Sciatic nerve (tissue), 2 donors: ENCODE measurements around the gene BBS7. TPM values are rescaled to one million over a fixed set of nuclear protein-coding genes. Genes with fewer than 3 reads are reported as not detected.
A peak's percentile ranks its signal among the peaks of the same experiment; 100 is the strongest.

ENCODE experiments used
- ATAC-seq: fragments of 200-7000 bp; cut with Tn5 transposase; one replicate; pipeline ENCODE4 v1.9.1; 2020; ENCODE audit warnings: mild to moderate bottlenecking, moderate library complexity
- DNase-seq: peaks from one replicate; pipeline ENCODE4 v3.0.0-alpha.2; 2020; ENCODE audit warnings: low spot score
- intact Hi-C: fragments of 100-400 bp; cut with DNase I; formaldehyde crosslinking; loops from one replicate; pipeline ENCODE4 v1.14.2; 2022
- total RNA-seq: library from RNA; stranded (reverse); fragmentation: NEBNext Ultra II Directional; extraction: Animal tissue kit (Norgen Biotek cat#: 25700); gene quantifications from one replicate; pipeline ENCODE4 v1.2.1, GENCODE V29; 2021
- donor health status: DM: no; HTN: no; CAD: no.
- donor health status: DM: no; HTN: no; CAD: no.

The BBS7 gene
- total RNA-seq, 1 donor from 2014 or later: 24.1 TPM

DNA sequence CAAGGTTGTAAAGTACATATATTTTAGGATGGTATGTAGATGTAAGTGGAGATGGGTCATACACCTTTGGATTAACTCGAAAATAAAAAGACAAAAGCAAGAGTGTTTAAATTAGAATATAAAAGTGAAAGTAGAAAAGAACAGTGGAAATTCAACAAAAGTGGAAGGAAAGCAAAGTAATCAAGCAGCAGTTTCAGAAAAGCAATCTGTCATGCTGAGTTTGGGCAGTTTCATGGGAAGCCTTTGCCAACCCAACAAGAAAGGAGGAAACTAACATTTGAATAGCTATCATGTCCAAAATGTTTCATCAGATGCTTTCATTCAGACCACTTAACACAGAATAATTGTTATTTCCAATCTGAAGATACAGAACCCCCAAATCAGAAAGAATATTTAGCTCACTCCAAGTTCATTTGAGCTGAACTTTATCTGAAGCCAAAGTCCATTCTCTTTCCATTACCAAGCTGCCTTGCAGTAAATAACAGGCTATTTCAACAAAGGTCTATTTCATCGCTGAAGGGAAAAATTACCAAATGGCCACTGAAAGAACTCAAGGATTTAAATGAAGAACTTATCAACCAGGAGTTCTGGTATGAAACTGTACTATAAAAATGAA lies 71.0 kb downstream of the BBS7 start:
- intact Hi-C loops: no loop called here
- DNase-seq (no peak), ATAC-seq (no peak)

DNA sequence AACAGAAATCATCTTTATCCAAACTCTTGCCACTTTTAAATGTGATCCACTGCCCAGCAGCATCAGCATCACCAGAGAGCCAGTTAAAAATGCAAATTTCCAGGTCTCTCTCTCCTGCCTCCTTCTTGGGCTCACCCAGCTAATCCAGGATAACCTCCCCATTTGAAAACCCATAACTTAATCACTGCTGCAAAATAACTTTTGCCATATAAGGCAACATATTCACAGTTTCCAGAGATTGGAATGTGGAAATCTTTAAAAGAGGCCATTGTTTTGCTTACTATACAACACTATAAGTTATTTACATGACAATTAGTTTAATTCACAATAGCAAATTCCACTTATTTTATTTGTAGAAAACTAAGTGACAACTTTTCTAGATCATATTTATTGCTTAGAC lies 74.0 kb downstream of the BBS7 start:
- DNase-seq (no peak), ATAC-seq (no peak)
- intact Hi-C loops: no loop called here

DNA sequence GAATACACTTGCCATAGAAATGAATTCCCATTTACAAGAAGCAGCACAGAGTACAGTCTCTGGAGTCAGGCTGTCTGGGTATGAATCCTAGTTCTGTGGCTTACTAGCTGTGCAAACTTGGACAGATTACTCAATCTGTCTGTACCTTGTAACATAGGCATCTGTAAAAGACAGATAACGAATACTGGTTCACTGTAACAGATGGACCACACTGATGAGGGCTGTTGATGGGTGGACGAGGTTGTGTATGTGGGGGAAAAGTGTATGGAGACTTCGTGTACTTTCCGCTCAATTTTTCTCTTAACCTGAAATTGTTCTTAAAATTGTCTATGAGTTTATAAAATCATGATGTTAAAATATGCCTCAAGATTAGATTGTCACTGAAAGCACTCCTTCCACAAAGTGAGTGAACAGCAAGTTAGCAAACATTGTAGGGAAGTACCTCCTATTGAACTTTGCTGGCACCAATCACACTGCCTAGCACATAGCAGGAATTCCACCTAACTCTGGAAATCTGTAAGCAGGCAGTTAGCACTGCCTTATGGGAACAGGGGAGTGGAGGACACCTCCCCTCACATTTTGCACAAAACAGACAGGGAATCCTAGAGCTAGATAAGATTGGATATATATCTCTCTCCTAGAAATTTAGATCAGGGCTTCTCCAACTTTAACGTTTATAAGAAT lies 75.6 kb downstream of the BBS7 start:
- intact Hi-C loops: no loop called here
- ATAC-seq: no peak
- DNase-seq: no peak

DNA sequence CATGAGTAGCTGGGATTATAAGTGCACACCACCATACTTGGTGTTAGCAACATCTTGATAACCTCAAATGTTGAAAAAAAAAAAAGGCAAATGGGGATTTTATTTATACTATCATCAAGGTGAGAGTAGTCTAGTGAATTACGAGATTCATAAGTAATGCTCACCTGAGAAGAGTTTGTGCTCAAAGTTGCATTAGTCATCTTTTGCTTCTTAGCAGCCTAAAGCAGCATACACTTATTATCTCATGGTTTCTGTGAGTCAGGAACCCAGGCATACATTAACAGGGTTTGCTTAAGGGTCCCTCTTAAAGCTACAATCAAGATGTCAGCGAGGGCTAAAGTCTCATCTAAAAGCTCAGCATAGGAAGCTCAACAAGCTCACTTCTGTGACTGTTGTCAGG lies 77.3 kb downstream of the BBS7 start:
- intact Hi-C loops: no loop called here
- DNase-seq (no peak), ATAC-seq (no peak)

DNA sequence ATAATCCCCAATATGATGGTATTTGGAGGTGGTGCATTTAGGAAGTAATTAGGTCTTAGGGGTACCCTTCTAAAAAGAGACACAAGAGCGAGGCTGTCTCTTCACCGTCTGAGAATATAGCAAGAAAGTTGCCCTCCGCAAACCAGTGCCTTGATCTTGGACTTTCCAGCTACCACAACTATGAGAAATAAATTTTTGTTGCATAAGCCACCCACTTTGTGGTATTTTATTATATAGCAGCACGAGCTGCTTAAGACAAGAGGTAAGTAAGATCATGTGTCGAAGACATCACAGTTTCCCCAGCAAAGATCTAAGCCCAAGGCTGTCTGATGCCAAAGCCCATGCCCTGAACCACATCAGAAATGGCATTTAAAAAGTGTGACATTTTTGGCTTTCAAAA lies 78.8 kb downstream of the BBS7 start:
- ATAC-seq (no peak), DNase-seq (no peak)
- intact Hi-C loops: no loop called here

DNA sequence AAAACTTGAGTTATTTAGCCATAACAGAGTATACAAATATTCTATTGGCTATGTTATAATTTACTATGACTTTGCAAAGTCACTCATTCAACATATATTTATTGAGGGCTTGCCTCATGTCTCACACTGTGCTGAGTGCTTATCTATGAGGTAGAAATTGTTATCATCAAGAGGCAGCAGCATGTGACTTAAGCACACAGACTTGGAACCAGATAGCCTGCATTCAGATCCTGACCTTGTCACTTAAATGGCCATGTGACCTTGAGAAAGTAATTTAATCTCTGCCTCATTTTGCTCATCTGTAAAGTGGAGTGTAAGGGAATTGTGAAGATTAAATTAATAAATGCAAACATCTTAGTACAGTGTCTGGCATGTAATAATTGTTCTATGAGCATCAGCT lies 79.3 kb downstream of the BBS7 start:
- DNase-seq: no peak
- intact Hi-C loops: no loop called here
- ATAC-seq: no peak

DNA sequence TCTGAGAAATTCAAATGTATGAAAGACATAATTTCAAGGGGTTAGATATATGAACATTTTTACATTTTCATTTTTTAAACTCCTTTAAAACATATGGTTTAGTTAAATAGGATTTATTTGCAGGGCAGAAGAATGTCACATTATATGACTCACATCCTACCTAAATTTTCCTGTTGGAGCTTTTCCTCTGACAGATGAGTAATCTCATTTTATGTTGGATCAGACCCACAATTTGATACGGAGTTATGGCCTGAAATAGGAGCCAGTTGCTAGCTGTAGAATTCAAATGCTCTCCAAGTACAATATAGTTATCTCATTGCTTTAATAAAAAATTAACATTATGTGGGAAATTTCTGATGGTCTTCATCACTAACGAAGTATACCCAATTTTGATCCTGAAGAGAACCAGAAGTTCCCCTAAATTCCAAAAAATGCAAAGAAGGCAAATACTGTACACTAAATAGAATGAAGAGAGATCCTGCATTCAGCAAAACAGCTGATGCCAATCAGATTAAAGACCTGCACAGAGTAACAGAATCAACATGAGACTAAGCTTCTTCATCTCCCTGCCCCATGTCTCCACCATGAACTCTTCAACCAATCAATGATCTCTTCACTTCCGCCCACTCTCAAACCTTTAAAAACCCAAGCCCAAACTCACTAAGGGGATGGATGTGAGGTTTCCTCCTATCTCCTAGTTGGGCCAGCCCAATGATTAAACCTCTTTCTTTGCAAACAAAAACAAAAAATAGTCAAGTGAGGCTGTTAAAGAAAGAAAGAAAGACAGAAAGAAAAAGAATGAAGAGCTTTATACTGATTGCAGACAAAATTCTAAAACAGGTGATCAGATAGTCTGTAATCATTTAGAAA lies 80.1 kb downstream of the BBS7 start:
- ATAC-seq: no peak
- intact Hi-C loops: no loop called here
- DNase-seq: no peak

DNA sequence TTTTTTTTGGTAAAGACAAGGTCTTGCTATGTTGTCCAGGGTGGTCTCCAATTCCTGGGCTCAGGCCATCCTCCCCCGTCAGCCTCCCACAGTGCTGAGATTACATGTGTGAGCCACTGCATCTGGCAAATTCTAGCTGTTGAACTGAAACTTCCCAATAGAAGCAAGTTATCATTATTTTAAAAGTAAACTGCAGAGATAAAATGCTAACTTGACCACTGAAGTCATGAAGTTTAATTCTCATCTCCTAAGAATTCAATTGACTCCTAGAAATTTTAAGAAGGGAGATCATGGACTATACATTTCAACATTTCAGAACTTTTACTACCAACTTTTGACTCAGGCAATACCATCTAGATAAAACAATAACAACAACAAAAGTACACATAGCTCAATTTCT lies 80.8 kb downstream of the BBS7 start:
- intact Hi-C loops: no loop called here
- no peak for ATAC-seq
- DNase-seq: no peak

DNA sequence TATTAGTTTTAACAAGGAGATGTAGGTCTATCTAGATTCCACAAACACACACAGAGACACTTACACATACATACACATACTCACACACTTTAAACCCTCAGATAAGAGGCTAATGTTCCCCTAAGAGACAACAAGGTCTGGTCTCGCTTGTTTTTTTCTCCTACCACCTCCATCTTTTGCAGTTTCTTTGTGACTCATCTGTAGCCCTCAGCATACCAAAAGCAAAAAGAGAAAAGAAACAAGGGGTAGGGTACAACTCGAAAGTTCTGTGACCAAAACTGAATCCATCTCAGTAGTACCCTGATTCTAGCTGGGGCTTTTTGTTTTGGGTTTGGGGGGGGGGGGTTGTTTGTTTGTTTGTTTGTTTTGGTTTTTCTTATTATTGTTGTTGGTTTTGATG lies 81.4 kb downstream of the BBS7 start:
- DNase-seq: no peak
- intact Hi-C loops: no loop called here
- ATAC-seq: no peak

DNA sequence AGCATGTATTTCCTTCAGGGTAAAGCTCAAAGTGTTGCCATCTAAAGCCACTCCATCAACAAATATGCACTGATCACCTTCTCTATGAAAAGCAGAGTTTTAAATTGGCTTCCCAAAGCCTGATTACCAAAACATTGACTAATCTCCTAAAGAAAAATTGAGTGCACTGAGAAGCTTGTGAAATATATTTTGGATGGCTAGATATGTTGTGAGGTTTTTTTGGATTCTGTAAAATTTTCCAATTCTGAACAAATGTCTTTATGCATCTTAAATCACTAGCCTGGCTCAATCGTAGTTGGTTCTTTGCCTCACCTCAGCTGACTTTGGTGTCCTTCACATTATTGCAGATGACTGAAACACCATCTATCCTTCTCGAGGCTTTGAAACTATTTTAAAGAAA lies 84.1 kb downstream of the BBS7 start:
- ATAC-seq (no peak), DNase-seq (no peak)
- intact Hi-C loops: no loop called here

DNA sequence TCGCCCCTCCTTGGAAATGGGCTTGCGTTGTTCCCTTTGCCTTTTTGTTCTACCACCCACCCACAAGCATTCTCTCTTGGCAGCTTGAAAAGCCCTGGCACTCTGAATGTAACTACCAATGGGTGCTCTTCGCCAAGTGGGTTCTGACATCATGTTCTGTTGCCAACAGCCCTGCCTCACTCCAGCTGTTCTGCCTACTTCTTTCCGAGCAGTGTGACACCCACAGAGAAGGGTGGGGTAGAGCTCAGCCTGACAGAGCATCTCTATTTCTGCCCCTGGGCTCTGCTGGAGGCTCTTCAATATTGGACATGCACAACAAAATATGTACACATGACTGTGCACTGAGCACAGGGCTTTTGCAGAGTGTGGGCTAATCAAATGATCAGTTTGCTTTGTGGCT lies 84.8 kb downstream of the BBS7 start:
- intact Hi-C loops: no loop called here
- peak; percentile 61 for DNase-seq
- peak; percentile 84 for ATAC-seq

DNA sequence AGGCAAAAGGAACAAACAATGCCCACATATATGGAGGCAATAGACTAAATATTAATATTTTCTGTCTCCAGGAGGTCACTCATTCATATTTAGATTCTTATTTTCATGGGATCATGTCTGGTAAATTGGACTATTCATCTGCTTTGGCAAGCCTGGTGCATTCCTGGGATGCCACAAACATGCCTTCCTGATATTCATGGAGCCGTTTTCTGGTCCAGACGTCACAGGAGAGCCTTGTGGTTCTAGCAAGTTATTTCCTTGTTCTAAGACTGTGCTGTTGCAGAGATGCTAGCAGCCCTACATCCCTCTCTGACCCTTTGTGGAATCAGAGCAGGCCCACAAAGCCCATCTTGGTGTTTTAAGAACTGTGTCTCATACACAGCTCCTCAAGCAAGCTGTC lies 85.3 kb downstream of the BBS7 start:
- peak; percentile 84 for ATAC-seq
- intact Hi-C loops: no loop called here
- DNase-seq: no peak

DNA sequence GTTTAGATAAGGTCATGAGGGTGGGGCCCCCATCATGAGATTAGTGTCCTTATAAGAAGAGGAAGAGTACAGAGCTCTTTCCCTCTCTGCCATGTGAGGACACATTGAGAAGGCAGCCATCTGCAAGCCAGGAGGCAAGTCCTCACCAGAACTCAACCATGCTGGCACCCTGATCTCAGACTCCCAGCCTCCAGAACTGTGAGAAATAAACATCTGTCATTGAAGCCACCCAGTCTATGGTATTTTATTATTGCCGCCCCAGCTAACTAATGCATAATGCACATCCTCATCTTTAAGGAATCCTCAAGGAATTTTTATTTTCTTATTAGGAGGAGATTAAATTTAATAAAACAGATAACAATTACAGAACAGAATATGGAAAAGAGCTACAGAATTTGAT lies 85.9 kb downstream of the BBS7 start:
- DNase-seq (no peak), ATAC-seq (no peak)

DNA sequence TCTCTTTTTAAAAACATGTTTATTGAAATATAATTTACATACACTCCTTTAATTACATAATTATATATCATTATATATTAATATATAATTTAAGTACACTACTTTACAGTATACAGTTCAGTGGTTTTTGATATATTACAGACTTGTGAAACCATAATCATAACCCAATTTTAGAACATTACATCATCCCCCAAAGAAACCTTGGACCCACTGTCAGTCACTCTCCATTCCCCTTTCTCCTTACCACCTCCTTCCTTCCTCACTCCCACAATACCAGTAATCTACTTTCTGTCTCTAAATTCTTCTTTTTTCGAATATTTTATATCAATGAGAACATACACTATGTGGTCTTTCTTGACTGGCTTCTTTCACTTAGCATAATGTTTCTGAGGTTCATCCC lies 87.1 kb downstream of the BBS7 start:
- DNase-seq (no peak), ATAC-seq (no peak)
- intact Hi-C loops: no loop called here

More for the DNA sequence above, 85.9 kb downstream of the BBS7 start:
- intact Hi-C loops: no loop called here

DNA sequence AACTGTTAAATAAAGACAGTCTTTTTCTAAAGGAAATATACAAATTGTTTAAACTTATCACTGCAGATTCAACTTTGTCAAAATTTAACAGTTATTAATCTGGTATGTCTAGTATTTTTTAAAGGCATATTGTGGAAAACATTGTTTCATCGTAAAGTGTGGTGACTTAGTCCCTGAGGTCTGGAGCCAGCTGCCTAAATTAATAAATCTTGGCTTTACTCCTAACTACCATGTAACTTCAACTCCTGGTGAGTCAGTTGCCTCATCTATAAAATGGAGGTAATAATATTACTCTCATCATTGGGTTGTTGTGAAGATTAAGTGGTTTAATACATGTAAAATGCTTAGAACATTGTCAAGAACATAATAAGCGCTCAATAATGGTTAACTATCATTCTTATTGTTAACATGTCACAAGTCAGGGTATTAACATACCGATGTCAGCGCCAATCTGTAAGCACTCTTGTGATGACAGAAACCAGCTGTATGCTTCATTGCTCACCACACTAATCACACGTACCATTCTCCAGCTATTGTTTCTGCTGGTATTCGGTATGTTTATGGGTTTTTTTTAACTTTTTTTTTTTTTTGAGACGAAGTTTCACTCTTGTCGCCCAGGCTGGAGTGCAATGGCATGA lies 91.2 kb downstream of the BBS7 start:
- ATAC-seq (no peak), DNase-seq (no peak)
- intact Hi-C loops: no loop called here

DNA sequence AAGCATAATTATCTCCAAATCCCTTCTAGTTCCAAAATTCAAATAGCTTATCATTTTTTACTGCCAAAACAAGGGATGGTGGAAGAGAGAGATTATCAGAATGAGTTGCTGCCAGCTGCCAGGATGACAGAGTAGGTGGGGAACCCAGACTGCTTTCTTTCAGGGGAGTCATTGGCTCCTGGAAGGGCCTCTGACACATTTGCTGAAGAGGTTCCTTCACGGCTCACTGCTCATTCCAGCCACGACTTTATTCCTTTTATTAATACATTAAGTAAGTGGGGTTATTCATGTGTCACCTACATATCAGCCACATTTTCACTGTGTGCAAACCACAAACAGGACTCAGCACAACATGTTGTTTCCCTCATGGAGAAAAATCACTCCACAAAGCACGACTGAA lies 92.6 kb downstream of the BBS7 start:
- DNase-seq (no peak), ATAC-seq (no peak)
- intact Hi-C loops: no loop called here

DNA sequence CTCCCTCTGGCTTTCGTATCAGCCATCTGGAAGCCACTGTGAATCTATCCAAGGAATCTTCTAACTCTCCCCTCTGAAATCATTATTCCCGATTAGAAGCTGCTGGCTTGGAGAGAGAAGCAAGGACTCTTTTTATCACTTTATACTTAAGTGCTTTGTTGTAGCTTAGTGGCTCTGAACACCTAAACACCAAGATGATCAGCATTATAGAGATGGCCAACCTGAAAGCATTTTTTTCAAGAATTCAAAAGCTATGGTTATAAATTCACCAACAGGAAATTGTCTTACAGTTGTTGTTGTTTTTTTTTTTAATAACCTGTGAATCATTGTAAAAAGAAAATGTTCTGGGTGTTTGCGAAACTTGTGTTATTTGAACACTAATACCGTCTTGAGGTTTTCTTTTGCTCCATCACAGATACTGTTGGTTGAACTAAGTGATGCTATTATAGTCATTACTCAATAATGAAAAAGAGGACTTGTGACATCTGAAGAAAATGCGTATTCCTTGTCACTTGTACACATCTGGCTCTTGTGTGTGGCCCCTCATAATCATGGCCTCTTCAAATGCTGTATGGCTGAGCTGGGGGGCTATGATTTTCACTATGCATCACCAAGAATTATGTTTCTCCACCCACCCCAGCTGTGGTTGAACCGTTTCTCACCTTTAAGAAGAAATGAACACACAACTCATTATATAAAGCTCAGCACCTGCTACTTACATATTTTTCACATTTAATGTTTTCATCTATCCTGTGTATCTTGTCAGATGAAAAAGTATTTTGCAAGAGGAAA lies 93.5 kb downstream of the BBS7 start:
- DNase-seq: no peak
- intact Hi-C loops: no loop called here
- no peak for ATAC-seq
